Right atrium auricular region (tissue), 2 donors: ENCODE data around the gene CPSF3. TPM values are rescaled to one million over a fixed set of nuclear protein-coding genes. Genes with fewer than 3 reads are reported as not detected.
"Not testable (repeated sequence)": the region's sequence is repeated elsewhere in the genome, so short reads cannot be mapped to it uniquely, and the experiment has no call there.

Source experiments
- DNase-seq: peaks from one replicate; pipeline ENCODE4 v3.0.0-alpha.2; 2019; ENCODE audit warnings: low spot score
- H3K27ac ChIP-seq, 2 donors: fragments of 200-600 bp; sonication (generic); 1 replicate in 1 of 2; 2 replicates in 1 of 2; pipeline ENCODE4 v1.5.1; 2016 to 2019
- H3K27me3 ChIP-seq, 2 donors: fragments of 200-600 bp; sonication (generic); one replicate each; pipeline versions ENCODE4 v1.5.1 to v1.6.0; 2017 to 2019
- H3K36me3 ChIP-seq: fragments of 200-600 bp; sonication (generic); one replicate; pipeline ENCODE4 v1.5.1; 2016
- H3K4me1 ChIP-seq, 2 donors: fragments of 200-600 bp; sonication (generic); one replicate each; pipeline versions ENCODE4 v1.5.1 to v1.6.0; 2017 to 2019
- H3K4me3 ChIP-seq, 2 donors: fragments of 200-600 bp; sonication (generic); 1 replicate in 1 of 2; 2 replicates in 1 of 2; pipeline ENCODE4 v1.5.1; 2017 to 2019; ENCODE audit warnings: mild to moderate bottlenecking in 1 of 2, moderate library complexity in 1 of 2
- H3K9me3 ChIP-seq, 2 donors: fragments of 200-600 bp; sonication (generic); one replicate each; pipeline ENCODE4 v1.5.1; 2019
- total RNA-seq, 2 donors: library from RNA; depleted of rRNA; stranded (reverse); fragments of >200 nt; gene quantifications; one replicate each; pipeline ENCODE4 v1.1.0, GENCODE V29; 2016
- TF ChIP-seq, protein P1 (sequence below), 2 donors: fragments of 200-600 bp; sonication (generic); IDR thresholded peaks; one replicate each; pipeline ENCODE4 v1.5.1; 2019; ENCODE audit warnings: antibody characterized with exemption in 2 of 2

The CPSF3 gene
- total RNA-seq, 2 donors from 2014 or later = 13.7 to 13.9 TPM

GRCh38 chr2:9493478-9493877, 70.0 kb downstream of the CPSF3 start:
- no peak overlapping the region for H3K27ac ChIP-seq
- peaks cover 95% of the 10 kb centered on the region for H3K36me3 ChIP-seq
- TF ChIP-seq, protein P1, sequence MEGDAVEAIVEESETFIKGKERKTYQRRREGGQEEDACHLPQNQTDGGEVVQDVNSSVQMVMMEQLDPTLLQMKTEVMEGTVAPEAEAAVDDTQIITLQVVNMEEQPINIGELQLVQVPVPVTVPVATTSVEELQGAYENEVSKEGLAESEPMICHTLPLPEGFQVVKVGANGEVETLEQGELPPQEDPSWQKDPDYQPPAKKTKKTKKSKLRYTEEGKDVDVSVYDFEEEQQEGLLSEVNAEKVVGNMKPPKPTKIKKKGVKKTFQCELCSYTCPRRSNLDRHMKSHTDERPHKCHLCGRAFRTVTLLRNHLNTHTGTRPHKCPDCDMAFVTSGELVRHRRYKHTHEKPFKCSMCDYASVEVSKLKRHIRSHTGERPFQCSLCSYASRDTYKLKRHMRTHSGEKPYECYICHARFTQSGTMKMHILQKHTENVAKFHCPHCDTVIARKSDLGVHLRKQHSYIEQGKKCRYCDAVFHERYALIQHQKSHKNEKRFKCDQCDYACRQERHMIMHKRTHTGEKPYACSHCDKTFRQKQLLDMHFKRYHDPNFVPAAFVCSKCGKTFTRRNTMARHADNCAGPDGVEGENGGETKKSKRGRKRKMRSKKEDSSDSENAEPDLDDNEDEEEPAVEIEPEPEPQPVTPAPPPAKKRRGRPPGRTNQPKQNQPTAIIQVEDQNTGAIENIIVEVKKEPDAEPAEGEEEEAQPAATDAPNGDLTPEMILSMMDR (IDR thresholded peaks at IDR 0.05) = no peak
- DNase-seq = no peak
- H3K4me3 ChIP-seq = no peak overlapping the region
- no peaks in the 10 kb centered on the region for H3K9me3 ChIP-seq
- no peaks in the 10 kb centered on the region for H3K4me1 ChIP-seq
- no peaks in the 10 kb centered on the region for H3K27me3 ChIP-seq

- Histone ChIP-seq H3K27ac (no peak overlapping the region), H3K9me3 (no peaks in the 10 kb centered on the region), H3K27me3 (no peaks in the 10 kb centered on the region), H3K36me3 (peaks cover 89% of the 10 kb centered on the region), H3K4me1 (no peaks in the 10 kb centered on the region), H3K4me3 (no peak overlapping the region)
- DNase-seq = no peak
- TF ChIP-seq, protein P1 (IDR thresholded peaks at IDR 0.05) = no peak
Observed at GRCh38 chr2:9494081-9494480, 70.6 kb downstream of the CPSF3 start.

DNA sequence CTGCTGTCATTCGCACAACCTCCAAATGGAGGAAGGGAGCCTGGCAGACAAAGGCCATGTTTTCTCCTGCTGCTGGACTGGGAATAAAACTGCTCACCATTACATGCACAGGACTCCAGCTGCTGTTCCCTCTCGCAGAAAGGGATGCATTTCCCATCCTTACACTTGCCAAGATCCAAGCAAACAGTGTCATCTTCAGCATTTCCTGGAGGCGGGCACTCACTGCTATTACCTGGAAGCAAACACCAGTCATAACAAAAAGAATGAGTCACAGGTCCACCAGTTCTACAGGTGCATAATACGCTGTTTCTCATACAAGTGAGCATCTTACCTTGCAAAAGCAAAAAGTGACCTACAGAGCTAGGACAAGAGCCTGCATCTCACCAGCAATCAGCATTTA, 73.6 kb downstream of the CPSF3 start:
- Histone ChIP-seq H3K27ac (no peak overlapping the region), H3K36me3 (peaks cover 69% of the 10 kb centered on the region), H3K4me1 (no peaks in the 10 kb centered on the region), H3K9me3 (no peaks in the 10 kb centered on the region), H3K4me3 (no peak overlapping the region), H3K27me3 (no peaks in the 10 kb centered on the region)
- DNase-seq = no peak
- TF ChIP-seq, protein P1 (IDR thresholded peaks at IDR 0.05) = no peak

DNA sequence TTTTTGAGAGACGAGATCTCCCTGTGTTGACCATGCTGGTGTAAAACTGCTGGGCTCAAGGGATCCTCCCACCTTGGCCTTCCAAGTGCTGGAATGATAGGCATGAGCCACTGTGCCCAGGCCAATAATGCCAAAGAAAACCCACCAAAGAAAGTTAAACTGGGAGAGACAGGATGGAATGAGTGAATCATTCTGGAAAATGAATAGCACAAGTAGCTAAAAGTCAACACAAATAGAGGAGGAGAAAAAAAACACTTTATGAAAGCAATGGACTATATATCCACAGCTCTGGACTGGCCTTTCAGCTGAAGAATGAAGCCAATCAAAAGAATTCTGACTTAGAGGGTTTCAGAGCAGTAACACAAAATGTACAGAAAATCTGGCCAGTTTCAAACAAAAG, 74.8 kb downstream of the CPSF3 start:
- H3K36me3 ChIP-seq = peaks cover 62% of the 10 kb centered on the region

GRCh38 chr2:9508931-9509330, 85.5 kb downstream of the CPSF3 start:
- TF ChIP-seq, protein P1 (IDR thresholded peaks at IDR 0.05) = no peak
- Histone ChIP-seq H3K4me1 (no peaks in the 10 kb centered on the region), H3K27ac (no peak overlapping the region), H3K27me3 (no peaks in the 10 kb centered on the region), H3K9me3 (no peaks in the 10 kb centered on the region), H3K36me3 (peaks cover 41% of the 10 kb centered on the region), H3K4me3 (no peak overlapping the region)
- no peak for DNase-seq

More for the DNA sequence above, 74.8 kb downstream of the CPSF3 start:
- DNase-seq = no peak
- no peak overlapping the region for H3K4me3 ChIP-seq
- H3K4me1 ChIP-seq = no peaks in the 10 kb centered on the region
- no peak overlapping the region for H3K27ac ChIP-seq
- no peaks in the 10 kb centered on the region for H3K9me3 ChIP-seq
- H3K27me3 ChIP-seq = no peaks in the 10 kb centered on the region
- TF ChIP-seq, protein P1 (IDR thresholded peaks at IDR 0.05) = no peak

- not testable (repeated sequence) for H3K4me3 ChIP-seq, H3K9me3 ChIP-seq, H3K27me3 ChIP-seq, DNase-seq, H3K4me1 ChIP-seq, H3K27ac ChIP-seq
- H3K36me3 ChIP-seq = peaks cover 47% of the 10 kb centered on the region
Observed at GRCh38 chr2:9513946-9514345, 90.5 kb downstream of the CPSF3 start.
